SK-N-MC (cell line): Measurements from ENCODE around the gene KATNB1.
"Not testable (repeated sequence)": the region's sequence is repeated elsewhere in the genome, so short reads cannot be mapped to it uniquely, and the experiment has no call there.

Source experiments
- DNase-seq: peaks from one replicate; pipeline ENCODE4 v3.0.0-alpha.2; 2011; ENCODE audit warnings: low read depth, low spot score
- H3K27ac ChIP-seq: fragments of 200-600 bp; sonication (generic); 2 replicates; pipeline ENCODE4 v1.5.1; 2016; ENCODE audit warnings: mixed run types
- H3K36me3 ChIP-seq: fragments of 200-600 bp; sonication (generic); 2 replicates; pipeline ENCODE4 v1.6.1; 2017; ENCODE audit warnings: antibody characterized with exemption, low read length, mixed read lengths; ENCODE audit not compliant: insufficient read depth
- H3K4me3 ChIP-seq: fragments of 200-600 bp; sonication (generic); 2 replicates; pipeline ENCODE4 v1.5.1; 2016
- H3K9ac ChIP-seq: fragments of 200-600 bp; sonication (generic); 2 replicates; pipeline ENCODE4 v1.8.0; 2017; ENCODE audit warnings: mixed run types, mixed read lengths; ENCODE audit not compliant: insufficient read length
- H3K9me3 ChIP-seq: fragments of 200-600 bp; sonication (generic); 2 replicates; pipeline ENCODE4 v1.6.1; 2017; ENCODE audit warnings: low read depth, mild to moderate bottlenecking, antibody characterized with exemption, low read length, moderate library complexity, mixed read lengths
- EZH2 ChIP-seq: fragments of 200-600 bp; sonication (generic); IDR thresholded peaks from one replicate; pipeline ENCODE4 v1.6.1; 2017; ENCODE audit warnings: antibody characterized with exemption
- FOXP2 ChIP-seq: optimal IDR thresholded peaks from 2 replicates; pipeline ENCODE3; 2011; ENCODE audit warnings: mild to moderate bottlenecking, moderate library complexity; ENCODE audit not compliant: insufficient read depth; ENCODE audit errors: extremely low read length, control extremely low read depth
- POLR2AphosphoS5 ChIP-seq: IDR thresholded peaks from 2 replicates; pipeline ENCODE4 v1.6.1; 2012; ENCODE audit warnings: mild to moderate bottlenecking, low read depth, low read length, borderline replicate concordance

Gene KATNB1

DNA sequence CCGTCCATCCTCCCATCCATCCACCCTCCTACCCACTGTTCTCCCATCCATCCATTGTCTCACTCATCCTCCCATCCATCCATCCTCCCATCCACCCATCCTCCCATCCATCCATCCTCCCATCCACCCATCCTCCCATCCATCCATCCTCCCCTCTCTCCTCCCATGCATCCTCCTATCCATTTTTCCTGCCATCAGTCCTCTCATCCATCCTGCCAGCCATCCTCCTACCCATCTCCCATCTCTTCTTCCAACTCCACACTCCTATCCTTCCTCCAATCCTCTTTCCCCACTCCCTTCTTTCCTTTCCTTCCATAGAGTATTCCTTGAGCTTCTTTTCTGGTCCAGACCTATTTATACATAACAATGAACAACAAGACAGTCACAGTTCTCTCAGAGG is 28.9 kb upstream of the KATNB1 start:
- no peaks in the 10 kb centered on the region for H3K36me3 ChIP-seq
- H3K27ac ChIP-seq, result no peak overlapping the region
- TF ChIP-seq EZH2, result no peak
- TF ChIP-seq POLR2AphosphoS5, result no peak
- TF ChIP-seq FOXP2, result no peak
- H3K9ac ChIP-seq, result no peak overlapping the region
- no peak for DNase-seq
- no peaks in the 10 kb centered on the region for H3K9me3 ChIP-seq
- H3K4me3 ChIP-seq, result no peak overlapping the region

DNA sequence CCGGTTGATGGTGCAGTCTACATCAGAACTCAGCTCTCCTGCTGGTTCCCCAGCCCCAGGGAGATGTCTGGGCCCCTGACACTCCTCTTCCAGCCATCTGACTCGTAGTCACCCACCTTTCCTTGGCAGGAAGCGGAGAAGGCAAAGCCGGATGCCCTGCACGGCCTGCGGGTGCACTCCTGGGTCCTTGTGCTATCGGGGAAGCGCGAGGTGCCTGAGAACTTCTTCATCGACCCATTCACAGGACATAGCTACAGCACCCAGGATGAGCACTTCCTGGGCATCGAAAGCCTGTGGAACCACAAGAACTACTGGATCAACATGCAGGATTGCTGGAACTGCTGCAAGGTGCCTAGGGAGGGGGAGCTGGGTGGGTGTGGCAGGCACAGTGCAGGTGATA is 28.2 kb upstream of the KATNB1 start:
- no peak for DNase-seq
- H3K9ac ChIP-seq, result no peak overlapping the region
- no peaks in the 10 kb centered on the region for H3K36me3 ChIP-seq
- H3K9me3 ChIP-seq, result no peaks in the 10 kb centered on the region
- no peak overlapping the region for H3K4me3 ChIP-seq
- TF ChIP-seq FOXP2 (no peak), EZH2 (no peak), POLR2AphosphoS5 (no peak)
- H3K27ac ChIP-seq, result no peak overlapping the region

DNA sequence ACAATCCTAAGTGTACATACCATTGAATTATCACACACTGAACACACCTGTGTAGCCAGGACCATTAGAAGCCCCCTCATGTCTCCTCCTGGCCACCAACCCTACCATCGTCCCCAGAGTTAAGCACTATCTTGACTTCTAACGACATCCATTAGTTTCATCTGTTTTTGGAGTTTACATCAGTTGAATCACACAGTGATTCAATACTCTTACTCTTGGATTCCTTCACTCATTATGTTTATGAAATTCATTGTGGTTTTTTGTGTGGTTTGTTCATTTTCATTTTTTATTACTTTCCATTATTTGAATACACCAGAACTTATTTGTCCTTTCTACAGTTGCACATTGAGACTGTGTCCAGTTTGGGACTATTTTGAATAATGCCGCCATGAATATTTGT is 27.4 kb upstream of the KATNB1 start:
- Histone ChIP-seq H3K27ac (no peak overlapping the region), H3K9ac (no peak overlapping the region), H3K4me3 (no peak overlapping the region), H3K9me3 (no peaks in the 10 kb centered on the region), H3K36me3 (no peaks in the 10 kb centered on the region)
- DNase-seq, result no peak
- no peak for TF ChIP-seq FOXP2
- no peak for TF ChIP-seq EZH2
- no peak for TF ChIP-seq POLR2AphosphoS5

DNA sequence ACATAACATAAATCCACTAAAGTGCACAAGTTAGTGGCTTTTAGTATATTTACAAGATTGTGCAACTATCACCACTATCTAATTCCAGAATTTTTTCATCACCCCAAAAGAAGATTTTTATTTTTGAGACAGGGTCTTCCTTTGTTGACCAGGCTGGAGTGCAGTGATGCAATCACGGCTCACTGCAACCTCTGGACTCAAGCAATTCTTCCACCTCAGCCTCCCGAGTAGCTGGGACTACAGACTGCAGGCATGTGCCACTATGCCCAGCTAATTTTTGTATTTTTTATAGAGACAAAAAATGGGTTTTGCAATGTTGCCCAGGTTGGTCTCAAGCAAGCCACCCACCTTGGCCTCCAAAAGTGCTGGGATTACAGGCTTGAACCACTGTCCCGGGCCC is 25.9 kb upstream of the KATNB1 start:
- no peak overlapping the region for H3K4me3 ChIP-seq
- H3K36me3 ChIP-seq, result no peaks in the 10 kb centered on the region
- TF ChIP-seq EZH2 (no peak), POLR2AphosphoS5 (no peak), FOXP2 (no peak)
- no peaks in the 10 kb centered on the region for H3K9me3 ChIP-seq
- DNase-seq, result no peak
- no peak overlapping the region for H3K27ac ChIP-seq
- no peak overlapping the region for H3K9ac ChIP-seq

DNA sequence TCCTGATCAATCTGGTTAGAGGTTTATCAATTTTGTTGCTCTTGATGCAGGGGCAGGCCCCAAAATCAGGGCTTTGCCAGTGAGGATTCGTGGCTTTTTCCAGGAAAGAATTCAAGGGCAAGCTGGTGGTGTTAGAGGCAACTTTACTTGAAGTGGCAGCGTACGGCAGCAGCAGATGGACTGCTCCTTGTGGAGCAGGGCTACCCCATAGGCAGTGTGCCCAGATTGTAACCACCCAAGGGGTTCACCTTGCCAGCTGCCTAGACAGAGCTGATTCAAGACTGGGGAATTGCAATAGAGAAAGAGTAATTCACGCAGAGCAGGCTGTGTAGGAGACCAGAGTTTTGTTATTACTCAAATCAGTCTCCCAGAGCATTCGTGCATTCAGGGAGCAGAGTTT is 24.2 kb upstream of the KATNB1 start:
- DNase-seq, result no peak
- no peak overlapping the region for H3K9ac ChIP-seq
- H3K4me3 ChIP-seq, result no peak overlapping the region
- H3K9me3 ChIP-seq, result no peaks in the 10 kb centered on the region
- H3K27ac ChIP-seq, result no peak overlapping the region
- H3K36me3 ChIP-seq, result no peaks in the 10 kb centered on the region
- TF ChIP-seq POLR2AphosphoS5, result no peak
- TF ChIP-seq FOXP2, result no peak
- TF ChIP-seq EZH2, result no peak

DNA sequence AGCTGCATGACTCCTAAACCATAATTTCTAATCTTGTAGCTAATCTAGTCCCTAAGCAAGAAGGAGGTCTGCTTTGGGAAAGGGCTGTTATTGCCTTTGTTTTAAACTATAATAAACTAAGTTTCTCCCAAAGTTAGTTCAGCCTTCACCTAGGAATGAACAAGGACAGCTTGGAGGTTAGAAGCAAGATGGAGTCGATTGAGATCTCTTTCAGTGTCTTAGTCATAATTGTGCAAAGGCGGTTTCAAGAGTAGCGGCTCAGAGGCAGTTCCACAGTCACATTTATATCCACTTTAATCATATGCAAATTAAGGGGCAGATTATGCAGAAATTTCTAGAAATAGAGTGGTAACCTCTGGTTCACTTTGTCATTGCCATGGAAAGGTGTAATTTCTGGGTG is 23.6 kb upstream of the KATNB1 start:
- DNase-seq, result no peak
- H3K9me3 ChIP-seq, result no peaks in the 10 kb centered on the region
- no peak overlapping the region for H3K9ac ChIP-seq
- no peak overlapping the region for H3K27ac ChIP-seq
- no peaks in the 10 kb centered on the region for H3K36me3 ChIP-seq
- no peak for TF ChIP-seq FOXP2
- no peak for TF ChIP-seq POLR2AphosphoS5
- TF ChIP-seq EZH2, result no peak
- H3K4me3 ChIP-seq, result no peak overlapping the region

DNA sequence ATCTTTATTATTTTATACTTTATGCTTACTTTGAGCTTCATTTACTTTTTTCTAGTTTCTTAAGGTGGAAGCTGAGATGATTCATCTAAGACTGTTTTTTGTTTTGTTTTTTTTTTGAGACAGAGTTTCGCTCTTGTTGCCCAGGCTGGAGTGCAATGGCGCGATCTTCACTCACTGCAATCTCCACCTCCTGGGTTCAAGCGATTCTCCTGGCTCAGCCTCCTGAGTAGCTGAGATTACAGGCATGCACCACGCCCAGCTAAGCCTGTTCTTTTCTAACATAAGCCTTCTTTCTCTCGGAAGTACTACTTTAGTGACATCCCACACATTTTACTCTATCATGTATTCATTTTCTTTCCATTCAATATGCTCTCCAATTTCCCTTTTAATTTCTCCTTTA is 23.0 kb upstream of the KATNB1 start:
- not testable (repeated sequence) for H3K9ac ChIP-seq, H3K9me3 ChIP-seq, DNase-seq, H3K27ac ChIP-seq, H3K36me3 ChIP-seq, H3K4me3 ChIP-seq

DNA sequence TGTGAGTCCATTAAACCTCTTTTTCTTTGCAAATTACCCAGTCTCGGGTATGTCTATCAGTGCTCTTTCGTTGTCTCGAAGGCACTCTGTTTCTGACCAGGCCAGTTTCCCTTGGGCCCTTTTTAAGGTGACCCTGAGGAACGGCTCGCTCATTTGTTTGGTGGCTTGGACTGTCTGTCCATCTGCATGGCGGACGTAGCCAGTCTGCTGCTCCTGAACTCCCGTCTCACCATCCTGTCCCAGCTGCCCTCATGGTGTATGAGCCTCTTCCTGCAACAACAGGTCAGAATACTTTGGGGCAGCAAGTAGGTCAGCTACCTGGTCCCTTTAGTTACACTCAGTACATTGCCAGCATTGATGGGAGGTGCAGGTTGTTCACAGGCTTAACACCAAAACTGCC is 22.0 kb upstream of the KATNB1 start:
- no peaks in the 10 kb centered on the region for H3K9me3 ChIP-seq
- H3K36me3 ChIP-seq, result no peaks in the 10 kb centered on the region
- TF ChIP-seq EZH2 (no peak), POLR2AphosphoS5 (no peak), FOXP2 (no peak)
- no peak for DNase-seq
- no peak overlapping the region for H3K4me3 ChIP-seq
- no peak overlapping the region for H3K27ac ChIP-seq
- H3K9ac ChIP-seq, result no peak overlapping the region

DNA sequence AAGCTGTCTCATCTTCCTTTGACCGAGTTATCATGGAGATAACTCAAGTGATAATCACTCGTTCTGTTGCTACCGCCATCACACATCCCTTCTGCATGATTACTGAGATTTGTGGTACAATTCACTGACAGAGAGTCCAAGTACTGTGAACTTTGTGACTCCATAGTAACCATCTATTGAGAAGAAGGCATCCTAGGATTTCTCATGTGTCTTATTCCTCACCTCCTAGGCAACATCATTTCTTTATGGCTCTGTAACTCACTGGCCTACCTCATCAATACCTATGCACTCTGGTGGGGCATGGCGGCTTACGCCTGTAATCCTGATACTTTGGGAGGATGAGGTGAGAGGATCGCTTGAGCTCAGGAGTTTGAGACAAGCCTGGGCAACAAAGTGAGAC is 21.5 kb upstream of the KATNB1 start:
- Histone ChIP-seq H3K36me3 (no peaks in the 10 kb centered on the region), H3K9ac (no peak overlapping the region), H3K27ac (no peak overlapping the region), H3K9me3 (no peaks in the 10 kb centered on the region), H3K4me3 (no peak overlapping the region)
- TF ChIP-seq EZH2 (no peak), FOXP2 (no peak), POLR2AphosphoS5 (no peak)
- no peak for DNase-seq
